ENCODE data around the gene PSORS1C2. TPM values are rescaled to one million over a fixed set of nuclear protein-coding genes. Genes with fewer than 3 reads are reported as not detected.

Gene PSORS1C2
- total RNA-seq, 1 donor, result not detected

DNA sequence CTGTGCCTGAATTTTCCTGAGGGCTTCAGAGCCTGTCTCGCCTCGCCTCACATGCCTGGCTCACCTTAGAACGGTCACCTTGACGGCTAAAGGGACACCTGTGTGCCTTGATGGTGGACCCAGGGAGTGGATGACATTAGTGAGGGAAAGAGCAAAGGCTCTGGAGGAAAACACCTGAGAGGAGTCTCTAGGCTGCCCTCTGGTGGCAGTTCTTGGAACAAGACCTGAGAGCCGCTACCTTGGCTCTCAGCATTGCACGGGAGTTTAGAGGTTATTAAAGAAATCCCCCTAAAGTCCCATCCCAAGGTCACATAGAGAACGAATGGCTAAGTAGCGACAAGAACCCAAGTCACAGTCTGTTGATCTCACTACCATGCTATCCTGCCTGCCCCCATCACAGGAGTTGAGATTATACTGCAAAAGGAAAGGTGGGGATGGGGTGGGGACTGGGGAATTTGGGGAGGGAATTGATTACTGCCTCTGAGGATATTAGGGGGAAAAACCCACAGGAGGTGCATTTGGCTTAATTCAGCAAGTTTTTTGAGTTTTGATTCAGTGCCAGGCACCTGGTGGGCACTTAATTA is 10.7 kb downstream of the PSORS1C2 start:
- Histone ChIP-seq H3K4me2 (ENCODE audit: insufficient read depth, low read length) (no peak overlapping the region), H3K79me2 (ENCODE audit: insufficient read depth, low read length) (no peaks in the 10 kb centered on the region), H3K27ac (ENCODE audit: low read depth, low read length) (no peak overlapping the region), H3K9me3 (ENCODE audit: low read depth, low read length) (no peaks in the 10 kb centered on the region), H3K27me3 (ENCODE audit: insufficient read depth, low read length) (peaks cover 23% of the 10 kb centered on the region), H3K4me3 (ENCODE audit: insufficient read depth, low read length) (no peak overlapping the region), H2AFZ (ENCODE audit: low read length) (no peak overlapping the region), H3K36me3 (ENCODE audit: insufficient read depth, low read length) (no peaks in the 10 kb centered on the region), H3K4me1 (ENCODE audit: insufficient read depth, low read length) (peaks cover 19% of the 10 kb centered on the region), H4K20me1 (ENCODE audit: insufficient read depth, low read length) (no peaks in the 10 kb centered on the region)
- TF ChIP-seq, protein P1, sequence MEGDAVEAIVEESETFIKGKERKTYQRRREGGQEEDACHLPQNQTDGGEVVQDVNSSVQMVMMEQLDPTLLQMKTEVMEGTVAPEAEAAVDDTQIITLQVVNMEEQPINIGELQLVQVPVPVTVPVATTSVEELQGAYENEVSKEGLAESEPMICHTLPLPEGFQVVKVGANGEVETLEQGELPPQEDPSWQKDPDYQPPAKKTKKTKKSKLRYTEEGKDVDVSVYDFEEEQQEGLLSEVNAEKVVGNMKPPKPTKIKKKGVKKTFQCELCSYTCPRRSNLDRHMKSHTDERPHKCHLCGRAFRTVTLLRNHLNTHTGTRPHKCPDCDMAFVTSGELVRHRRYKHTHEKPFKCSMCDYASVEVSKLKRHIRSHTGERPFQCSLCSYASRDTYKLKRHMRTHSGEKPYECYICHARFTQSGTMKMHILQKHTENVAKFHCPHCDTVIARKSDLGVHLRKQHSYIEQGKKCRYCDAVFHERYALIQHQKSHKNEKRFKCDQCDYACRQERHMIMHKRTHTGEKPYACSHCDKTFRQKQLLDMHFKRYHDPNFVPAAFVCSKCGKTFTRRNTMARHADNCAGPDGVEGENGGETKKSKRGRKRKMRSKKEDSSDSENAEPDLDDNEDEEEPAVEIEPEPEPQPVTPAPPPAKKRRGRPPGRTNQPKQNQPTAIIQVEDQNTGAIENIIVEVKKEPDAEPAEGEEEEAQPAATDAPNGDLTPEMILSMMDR (IDR thresholded peaks at IDR 0.05; ENCODE audit: extremely low read depth, low read depth, low read length), result peak; percentile 85
- DNase-seq (ENCODE audit: insufficient read length, low spot score, missing footprints), result peak; percentile 90

DNA sequence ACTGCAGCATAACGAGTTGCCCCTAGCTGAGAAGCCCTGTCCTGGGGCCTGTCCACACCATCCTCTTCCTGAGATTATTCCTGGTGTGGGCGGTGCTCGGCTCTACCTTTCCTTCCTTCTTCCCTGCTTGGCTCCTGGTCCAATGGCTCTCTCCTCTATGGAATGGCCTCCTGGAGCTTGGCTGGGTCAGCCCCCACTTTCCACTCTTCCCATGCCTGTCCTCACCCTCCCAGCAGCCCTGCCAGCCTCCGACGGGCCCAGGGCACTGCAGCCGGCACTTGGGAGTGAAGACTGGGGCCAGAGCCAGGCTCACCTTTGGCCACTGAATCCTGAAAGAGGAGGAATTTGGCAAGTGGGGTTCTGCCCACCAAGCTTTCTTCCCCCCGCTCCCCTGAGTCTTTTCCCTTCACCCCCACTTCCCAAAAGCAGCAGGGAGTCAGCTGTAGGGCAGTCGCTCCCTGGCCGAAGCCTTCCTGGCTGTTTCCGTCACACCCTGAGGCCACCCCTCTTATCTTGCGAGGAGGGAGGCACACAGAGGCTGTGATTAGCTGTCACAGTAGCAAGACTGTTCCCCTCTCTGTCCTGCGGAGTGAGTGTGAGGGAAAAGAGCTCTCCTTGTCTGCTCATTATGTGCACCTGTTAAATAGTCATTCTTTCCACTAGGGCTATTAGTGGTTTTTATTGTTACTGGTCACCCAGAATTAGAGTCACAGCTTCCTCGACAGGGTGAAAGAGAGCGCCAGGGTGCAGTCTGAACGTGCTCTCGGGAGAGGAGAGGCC is 12.3 kb downstream of the PSORS1C2 start:
- Histone ChIP-seq H3K79me2 (ENCODE audit: insufficient read depth, low read length) (no peaks in the 10 kb centered on the region), H3K27ac (ENCODE audit: low read depth, low read length) (peak overlapping the region; percentile 48), H3K4me3 (ENCODE audit: insufficient read depth, low read length) (no peak overlapping the region), H3K36me3 (ENCODE audit: insufficient read depth, low read length) (no peaks in the 10 kb centered on the region), H2AFZ (ENCODE audit: low read length) (no peak overlapping the region), H3K4me2 (ENCODE audit: insufficient read depth, low read length) (peak overlapping the region; percentile 46), H4K20me1 (ENCODE audit: insufficient read depth, low read length) (peaks cover 2% of the 10 kb centered on the region), H3K9me3 (ENCODE audit: low read depth, low read length) (no peaks in the 10 kb centered on the region), H3K27me3 (ENCODE audit: insufficient read depth, low read length) (peaks cover 23% of the 10 kb centered on the region), H3K4me1 (ENCODE audit: insufficient read depth, low read length) (peaks cover 32% of the 10 kb centered on the region)
- DNase-seq (ENCODE audit: insufficient read length, low spot score, missing footprints), result no peak
- TF ChIP-seq, protein P1 (IDR thresholded peaks at IDR 0.05; ENCODE audit: extremely low read depth, low read depth, low read length), result no peak

GRCh38 chr6:31125586-31126363 is 13.1 kb downstream of the PSORS1C2 start:
- Histone ChIP-seq H3K36me3 (ENCODE audit: insufficient read depth, low read length) (no peaks in the 10 kb centered on the region), H2AFZ (ENCODE audit: low read length) (no peak overlapping the region), H3K27ac (ENCODE audit: low read depth, low read length) (peak overlapping the region; percentile 48), H3K27me3 (ENCODE audit: insufficient read depth, low read length) (peaks cover 23% of the 10 kb centered on the region), H3K79me2 (ENCODE audit: insufficient read depth, low read length) (no peaks in the 10 kb centered on the region), H3K4me1 (ENCODE audit: insufficient read depth, low read length) (peaks cover 32% of the 10 kb centered on the region), H4K20me1 (ENCODE audit: insufficient read depth, low read length) (peaks cover 2% of the 10 kb centered on the region), H3K9me3 (ENCODE audit: low read depth, low read length) (no peaks in the 10 kb centered on the region), H3K4me3 (ENCODE audit: insufficient read depth, low read length) (no peak overlapping the region), H3K4me2 (ENCODE audit: insufficient read depth, low read length) (peak overlapping the region; percentile 46)
- TF ChIP-seq, protein P1 (IDR thresholded peaks at IDR 0.05; ENCODE audit: extremely low read depth, low read depth, low read length), result no peak
- DNase-seq (ENCODE audit: insufficient read length, low spot score, missing footprints), result peak; percentile 97
